RWPE1 (cell line): ENCODE measurements around the gene KLC3.

Experiments
- CTCF ChIA-PET: fragments of 350-600 bp; sonication (Branson Sonifier 250); formaldehyde crosslinking; extraction: SDS; loops from one replicate; lab custom pipeline; 2021; lab: Yijun Ruan, JAX
- POLR2A ChIA-PET: fragments of 400-600 bp; formaldehyde crosslinking; extraction: SDS; loops from one replicate; lab custom pipeline; 2020; ENCODE audit warnings: antibody characterized with exemption; ENCODE audit not compliant: low non-redundant PET; lab: Yijun Ruan, JAX
- DNase-seq: peaks from one replicate; pipeline ENCODE4 v3.0.0; 2012; ENCODE audit warnings: low spot score
- H3K27ac ChIP-seq: fragments of 450-650 bp; 2 replicates; pipeline ENCODE4 v1.5.1; 2017
- CTCF ChIP-seq: fragments of 450-650 bp; conservative IDR thresholded peaks from 2 replicates; pipeline ENCODE4 v1.5.1; 2017; ENCODE audit warnings: low read depth, mild to moderate bottlenecking

KLC3 gene

GRCh38 chr19:45297674-45298073, 42.9 kb upstream of the KLC3 start:
- TF ChIP-seq CTCF, result no peak
- H3K27ac ChIP-seq, result no peak overlapping the region
- CTCF ChIA-PET, result no interaction called here
- no peak for DNase-seq
- POLR2A ChIA-PET, result no interaction called here

- ChIA-PET POLR2A (no interaction called here), CTCF (no interaction called here)
- no peak for TF ChIP-seq CTCF
- DNase-seq, result no peak
- no peak overlapping the region for H3K27ac ChIP-seq
Measured at GRCh38 chr19:45298264-45298663, 42.3 kb upstream of the KLC3 start.

- no peak for DNase-seq
- POLR2A ChIA-PET, result no interaction called here
- peak overlapping the region; percentile 22; the same call in 1 of the 2 replicates for H3K27ac ChIP-seq
- TF ChIP-seq CTCF, result no peak
- CTCF ChIA-PET, result no interaction called here
Measured at GRCh38 chr19:45299719-45300118, 40.8 kb upstream of the KLC3 start.

- ChIA-PET CTCF (interaction anchor here (0.6 kb wide), 1 partner anchor 37 kb away, joined by 3 read pairs; no protein-coding TSS in a partner anchor), POLR2A (no interaction called here)
- no peak for TF ChIP-seq CTCF
- no peak overlapping the region; the same call in 1 of the 2 replicates for H3K27ac ChIP-seq
- no peak for DNase-seq
Measured at GRCh38 chr19:45302416-45302815, 38.1 kb upstream of the KLC3 start.

- TF ChIP-seq CTCF, result no peak
- H3K27ac ChIP-seq, result no peak overlapping the region
- no peak for DNase-seq
- CTCF ChIA-PET, result interaction anchor here (0.6 kb wide), 1 partner anchor 1733 kb away, joined by 3 read pairs; no protein-coding TSS in a partner anchor
- POLR2A ChIA-PET, result no interaction called here
Measured at GRCh38 chr19:45303269-45304060, 37.1 kb upstream of the KLC3 start.

GRCh38 chr19:45304141-45304926, 36.2 kb upstream of the KLC3 start:
- no peak for DNase-seq
- ChIA-PET CTCF (interaction anchor here (0.6 kb wide), 1 partner anchor 1732 kb away, joined by 3 read pairs; no protein-coding TSS in a partner anchor), POLR2A (no interaction called here)
- no peak for TF ChIP-seq CTCF
- no peak overlapping the region for H3K27ac ChIP-seq
